Natural killer cell (primary cell): Measurements from ENCODE around the gene MYL5. TPM values are rescaled to one million over a fixed set of nuclear protein-coding genes. Genes with fewer than 3 reads are reported as not detected.

Source experiments
- ATAC-seq, 3 donors: fragments of 150-1000 bp in 2 of 3; fragments of 200-7000 bp in 1 of 3; cut with Tn5 transposase; 1 replicate in 1 of 3; 2 replicates in 2 of 3; pipeline ENCODE4 v1.10.0; 2021; ENCODE audit warnings: mild to moderate bottlenecking in 2 of 3, moderate library complexity in 2 of 3
- DNase-seq, 2 donors: peaks; one replicate each; pipeline versions ENCODE4 v3.0.0 to v3.0.0-alpha.2; 2013 to 2021; ENCODE audit warnings: mixed read lengths in 1 of 2
- H3K27ac ChIP-seq: one replicate; pipeline ENCODE4 v1.5.1; 2013; ENCODE audit warnings: mild to moderate bottlenecking, low read length
- H3K27me3 ChIP-seq: one replicate; pipeline ENCODE4 v1.6.1; 2013; ENCODE audit warnings: low read length; ENCODE audit not compliant: control insufficient read depth, insufficient read depth
- H3K36me3 ChIP-seq: one replicate; pipeline ENCODE4 v1.6.1; 2013; ENCODE audit warnings: low read length; ENCODE audit not compliant: control insufficient read depth, insufficient read depth
- H3K4me1 ChIP-seq: one replicate; pipeline ENCODE4 v1.6.1; 2013; ENCODE audit warnings: low read length; ENCODE audit not compliant: control insufficient read depth, insufficient read depth
- H3K4me3 ChIP-seq: one replicate; pipeline ENCODE4 v1.5.1; 2013; ENCODE audit warnings: low read length
- H3K9me3 ChIP-seq: one replicate; pipeline ENCODE4 v1.6.1; 2013; ENCODE audit warnings: low read length; ENCODE audit not compliant: control insufficient read depth, insufficient read depth
- H3K27ac Mint-ChIP-seq, 2 donors: one replicate each; pipeline ENCODE4 v1.8.0; 2022; ENCODE audit warnings: mild to moderate bottlenecking in 2 of 2, mixed read lengths in 2 of 2, moderate library complexity in 1 of 2
- H3K27me3 Mint-ChIP-seq, 2 donors: one replicate each; pipeline ENCODE4 v1.8.0; 2022; ENCODE audit warnings: low read depth in 2 of 2, mixed read lengths in 2 of 2
- H3K36me3 Mint-ChIP-seq: one replicate; pipeline ENCODE4 v1.8.0; 2022; ENCODE audit warnings: mixed read lengths
- H3K4me1 Mint-ChIP-seq, 2 donors: one replicate each; pipeline ENCODE4 v1.8.0; 2022; ENCODE audit warnings: mixed read lengths in 2 of 2
- H3K4me3 Mint-ChIP-seq: one replicate; pipeline ENCODE4 v1.8.0; 2022; ENCODE audit warnings: mild to moderate bottlenecking, moderate library complexity, mixed read lengths
- H3K9me3 Mint-ChIP-seq, 2 donors: one replicate each; pipeline ENCODE4 v1.8.0; 2022; ENCODE audit warnings: mixed read lengths in 2 of 2
- CTCF ChIP-seq: fragments of 200-600 bp; IDR thresholded peaks from one replicate; pipeline ENCODE4 v1.8.0; 2022; ENCODE audit warnings: antibody characterized with exemption
- WGBS: methylation state at CpG from one replicate; pipeline ENCODE4 v1.1.7; 2013; ENCODE audit warnings: missing lambda C conversion rate; ENCODE audit not compliant: insufficient coverage; 5-methylcytosine and 5-hydroxymethylcytosine counted together
- intact Hi-C: fragments of 100-400 bp; cut with micrococcal nuclease; formaldehyde crosslinking; loops from one replicate; pipeline ENCODE4 v1.14.2; 2022
- total RNA-seq, 4 donors: library from RNA; stranded (reverse); fragments of 120-200 nt in 1 of 4; gene quantifications; one replicate each; pipeline versions ENCODE4 v1.2.3 to v1.2.4, GENCODE V29; 2013 to 2022

Gene MYL5
- total RNA-seq, 3 donors from 2014 or later (not counting 1 experiment from before 2014, with no cell fraction given), result 23.4 to 39.5 (median 30.1) TPM

DNA sequence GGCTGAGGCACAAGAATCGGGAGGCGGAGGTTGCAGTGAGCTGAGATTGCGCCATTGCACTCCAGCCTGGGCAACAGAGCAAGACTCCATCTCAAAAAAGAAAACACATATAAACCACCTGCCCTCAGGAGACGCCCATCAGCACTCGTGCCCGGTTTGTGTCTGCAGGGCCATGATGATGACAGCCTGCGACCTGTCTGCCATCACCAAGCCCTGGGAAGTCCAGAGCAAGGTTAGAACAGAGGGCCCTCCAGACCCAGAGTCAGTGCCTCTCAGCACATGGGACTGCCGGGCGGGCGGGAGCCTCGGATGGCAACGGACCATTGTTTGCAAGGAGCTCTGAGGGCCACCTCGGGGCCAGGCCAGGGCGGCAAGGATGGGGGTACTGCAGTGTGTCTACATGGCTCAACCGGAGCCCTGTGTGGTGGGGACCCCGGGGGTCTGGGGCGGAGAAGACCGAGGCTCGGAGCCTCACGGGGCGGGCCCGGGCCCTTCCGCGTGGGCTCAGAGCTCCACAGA, 9.6 kb upstream of the MYL5 start:
- H3K27ac Mint-ChIP-seq, result peak overlapping the region; percentile 73 to 89
- H3K4me3 Mint-ChIP-seq, result peak overlapping the region; percentile 83
- TF ChIP-seq CTCF, result no peak
- 96% methylated on average over 24 of the region's 24 CpGs for WGBS
- no peaks in the 10 kb centered on the region for H3K9me3 ChIP-seq
- peaks cover 5 to 20% of the 10 kb centered on the region in 2 donors for H3K4me1 Mint-ChIP-seq
- intact Hi-C loops, result no loop called here
- DNase-seq (no peak), ATAC-seq (no peak)
- no peak overlapping the region for H3K27ac ChIP-seq
- H3K36me3 ChIP-seq, result no peaks in the 10 kb centered on the region
- peaks cover 24% of the 10 kb centered on the region for H3K4me1 ChIP-seq
- no peaks in the 10 kb centered on the region for H3K36me3 Mint-ChIP-seq
- no peak overlapping the region for H3K4me3 ChIP-seq
- H3K27me3 ChIP-seq, result no peaks in the 10 kb centered on the region
- peaks cover 0 to 2% of the 10 kb centered on the region in 2 donors for H3K9me3 Mint-ChIP-seq
- no peaks in the 10 kb centered on the region for H3K27me3 Mint-ChIP-seq

DNA sequence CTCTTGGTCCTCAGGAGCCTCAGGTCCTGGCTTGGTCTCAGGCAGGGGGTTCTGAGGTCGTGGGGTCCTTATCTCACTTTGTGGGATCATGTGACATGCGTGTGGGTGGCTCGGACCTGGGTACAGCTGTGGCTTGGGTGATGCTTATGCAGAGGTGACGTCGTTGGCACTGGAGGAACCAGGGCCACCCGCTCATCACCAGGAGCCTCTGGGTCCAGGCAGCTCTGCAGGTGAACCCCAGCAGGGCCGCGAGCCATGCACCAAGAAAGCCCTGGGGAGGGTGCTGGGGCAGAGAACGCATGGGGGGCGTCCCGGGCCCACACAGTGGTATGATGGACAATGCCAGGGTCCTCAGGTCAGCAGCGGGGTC, 9.0 kb upstream of the MYL5 start:
- H3K9me3 Mint-ChIP-seq, result peaks cover 0 to 2% of the 10 kb centered on the region in 2 donors
- H3K4me1 Mint-ChIP-seq, result peaks cover 5 to 20% of the 10 kb centered on the region in 2 donors
- no peak overlapping the region for H3K27ac ChIP-seq
- H3K36me3 ChIP-seq, result no peaks in the 10 kb centered on the region
- no peak overlapping the region for H3K4me3 ChIP-seq
- intact Hi-C loops, result no loop called here
- no peaks in the 10 kb centered on the region for H3K27me3 Mint-ChIP-seq
- TF ChIP-seq CTCF, result no peak
- H3K36me3 Mint-ChIP-seq, result no peaks in the 10 kb centered on the region
- peak overlapping the region; percentile 83 for H3K4me3 Mint-ChIP-seq
- H3K4me1 ChIP-seq, result peaks cover 24% of the 10 kb centered on the region
- H3K27ac Mint-ChIP-seq, result peak overlapping the region in 1 of 2 donors; percentile 89
- WGBS, result 90% methylated on average over 12 of the region's 12 CpGs
- H3K9me3 ChIP-seq, result no peaks in the 10 kb centered on the region
- no peaks in the 10 kb centered on the region for H3K27me3 ChIP-seq
- ATAC-seq, result no peak
- DNase-seq, result no peak

DNA sequence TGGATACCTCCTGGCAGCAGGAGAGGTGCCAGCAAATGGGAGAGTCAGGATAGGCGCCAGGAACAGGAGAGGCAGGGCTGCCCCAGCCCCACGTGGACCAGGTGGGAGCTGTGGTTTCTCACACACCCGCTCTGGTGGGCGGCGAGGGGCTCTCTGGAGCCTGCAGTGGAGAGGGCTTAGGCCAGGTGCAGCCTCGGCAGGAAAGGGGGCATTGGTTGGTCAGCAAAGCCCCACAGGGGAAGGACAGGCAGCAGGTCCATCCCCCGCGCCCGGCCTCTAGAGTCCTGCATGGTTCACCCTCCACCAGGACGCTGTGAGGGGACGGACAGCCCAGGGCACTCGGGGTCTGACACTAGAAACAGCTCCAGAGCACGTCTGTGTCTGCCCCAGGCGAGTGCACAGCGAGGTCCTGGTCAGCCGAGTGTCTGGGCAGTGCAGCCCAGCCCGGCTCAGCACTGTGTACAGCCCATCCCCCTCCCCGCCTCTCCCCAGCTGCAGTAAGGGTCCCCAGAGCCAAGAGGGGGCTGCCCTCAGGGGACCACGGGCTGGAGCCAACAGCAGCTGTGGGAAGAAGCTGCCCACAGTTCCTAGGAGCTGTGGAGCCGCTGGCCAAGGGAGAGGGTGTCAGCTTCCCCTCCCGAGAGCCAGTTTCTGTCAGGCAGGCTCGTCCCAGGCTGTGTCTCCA, 8.4 kb upstream of the MYL5 start:
- no peaks in the 10 kb centered on the region for H3K9me3 ChIP-seq

More for the DNA sequence above, 8.4 kb upstream of the MYL5 start:
- Mint-ChIP-seq H3K27ac (peak overlapping the region in 1 of 2 donors; percentile 89), H3K9me3 (peaks cover 0 to under 1% of the 10 kb centered on the region in 2 donors), H3K36me3 (no peaks in the 10 kb centered on the region), H3K4me3 (no peak overlapping the region), H3K27me3 (no peaks in the 10 kb centered on the region), H3K4me1 (peaks cover 5 to 20% of the 10 kb centered on the region in 2 donors)
- 91% methylated on average over 22 of the region's 22 CpGs for WGBS
- Histone ChIP-seq H3K4me1 (peaks cover 24% of the 10 kb centered on the region), H3K27me3 (no peaks in the 10 kb centered on the region), H3K27ac (no peak overlapping the region), H3K36me3 (peaks cover 1% of the 10 kb centered on the region), H3K4me3 (no peak overlapping the region)
- DNase-seq (no peak), ATAC-seq (no peak)
- intact Hi-C loops, result no loop called here
- TF ChIP-seq CTCF, result no peak
